Measurements from ENCODE around the gene NRIP2. TPM values are rescaled to one million over a fixed set of nuclear protein-coding genes. Genes with fewer than 3 reads are reported as not detected.
A peak's percentile ranks its signal among the peaks of the same experiment; 100 is the strongest.

The NRIP2 gene
- total and polyA plus RNA-seq, 10 of the 15 experiments (the other 5 are each of a cell fraction or from before 2014, with no cell fraction given) = 0.04 to 0.83 (median 0.42) TPM; not detected in 7

- TF ChIP-seq CUX1 (IDR thresholded peaks at IDR 0.05; ENCODE audit: insufficient replicate concordance, low read depth, low read length) = no peak
- peak; percentile 76 for TF ChIP-seq MXI1 (IDR thresholded peaks at IDR 0.05; ENCODE audit: low read depth, low read length)
- TF ChIP-seq LARP7 (IDR thresholded peaks at IDR 0.05) = peak; percentile 84
- peak; percentile 97 for TF ChIP-seq SMAD5 (IDR thresholded peaks at IDR 0.05; ENCODE audit: low read depth)
- 0 out of 2 replicates have a peak, but pooled peaks have one; percentile 55 for TF ChIP-seq PAX5 (IDR thresholded peaks at IDR 0.05; ENCODE audit: borderline replicate concordance, low read depth, low read length)
- peak; percentile 71 for TF ChIP-seq EED (IDR thresholded peaks at IDR 0.05; ENCODE audit: low read depth)
- 0 out of 2 replicates have a peak, but pooled peaks have one; percentile 69 for TF ChIP-seq IRF4 (IDR thresholded peaks at IDR 0.05; ENCODE audit: low read depth, low read length)
- no peak for TF ChIP-seq CTCF (IDR thresholded peaks at IDR 0.05 in 2 of 3, conservative IDR thresholded peaks at IDR 0.05 in 1 of 3; ENCODE audit: control insufficient read depth in 2 of 3, extremely low read depth in 1 of 3, insufficient read depth in 1 of 3, low read depth in 3 of 3, low read length in 3 of 3)
- TF ChIP-seq PKNOX1 (IDR thresholded peaks at IDR 0.05) = peak; percentile 100
- peak; percentile 96 for TF ChIP-seq RELB (IDR thresholded peaks at IDR 0.05; ENCODE audit: low read depth)
- TF ChIP-seq MEF2B (IDR thresholded peaks at IDR 0.05; ENCODE audit: partially characterized antibody, poor library complexity, severe bottlenecking) = peak; percentile 50
- 0 out of 2 replicates have a peak, but pooled peaks have one; percentile 82 for TF ChIP-seq RCOR1 (conservative IDR thresholded peaks at IDR 0.05; ENCODE audit: low read depth, low read length)
- TF ChIP-seq POU2F2 (IDR thresholded peaks at IDR 0.05; ENCODE audit: borderline replicate concordance, low read depth, low read length) = no peak; the same call in 2 of the 3 replicates
These were observed 22.3 kb downstream of the NRIP2 start, which contains the start of gene ITFG2 (continued) for GRCh38 chr12:2812290-2813213.
